ENCODE data around the gene CFAP97D1. TPM values are rescaled to one million over a fixed set of nuclear protein-coding genes. Genes with fewer than 3 reads are reported as not detected.

The CFAP97D1 gene
- not detected for total RNA-seq

DNA sequence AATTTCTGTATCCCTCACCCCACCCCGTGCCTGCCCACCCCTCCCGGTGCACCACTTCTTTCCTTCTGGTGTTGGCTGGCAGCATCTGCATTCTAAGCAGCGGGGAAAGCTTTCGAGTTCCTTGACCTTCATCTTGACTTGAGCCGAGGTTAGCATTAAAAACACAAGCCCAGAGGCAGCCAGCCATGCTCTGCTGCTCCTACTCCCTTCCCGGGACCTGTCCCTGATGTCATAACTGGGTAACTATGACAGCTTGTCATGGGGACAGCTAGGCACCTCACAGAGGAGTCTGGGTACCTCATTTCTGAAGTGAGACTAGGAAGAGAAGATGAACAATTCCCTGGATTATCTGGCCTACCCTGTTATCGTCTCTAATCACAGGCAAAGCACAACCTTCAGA lies at the start of gene CFAP97D1:
TSS of gene CFAP97D1 (plus strand) at position 301 of the 400 bp plus-strand sequence. CDS start at position 329, 28 bp downstream.
- H3K4me3 Mint-ChIP-seq: peak within 1 kb of the TSS; percentile 76
- peaks cover 44% of the 10 kb centered on the region for H3K27me3 Mint-ChIP-seq
- H3K4me1 Mint-ChIP-seq: peaks cover 2% of the 10 kb centered on the region
- POLR2A ChIA-PET: no interaction called here
- DNase-seq (no peak), ATAC-seq (ENCODE audit: low read depth) (no peak)
- H3K27ac Mint-ChIP-seq: no peak within 1 kb of the TSS
- H3K9me3 Mint-ChIP-seq: no peaks in the 10 kb centered on the region
- no peaks in the 10 kb centered on the region for H3K36me3 Mint-ChIP-seq

DNA sequence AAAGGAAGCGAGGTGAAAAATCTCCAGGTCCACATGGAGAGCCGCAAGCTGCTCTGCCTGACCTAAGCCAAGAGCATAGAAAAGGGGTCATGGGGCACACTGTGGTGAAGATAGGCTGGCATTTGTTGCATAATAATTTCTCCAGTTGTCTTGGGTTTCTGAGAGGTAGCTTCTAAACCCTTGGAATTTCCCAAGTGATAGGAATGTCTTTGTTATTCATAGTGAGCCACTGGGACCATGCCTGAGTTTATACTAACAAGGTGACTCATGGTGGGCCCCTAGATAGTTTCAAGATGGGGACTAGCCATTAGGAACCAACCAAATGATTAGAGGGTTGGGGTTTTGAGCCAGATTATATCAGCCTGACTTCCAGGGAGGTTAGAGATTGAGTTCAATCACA lies 47.3 kb upstream of the CFAP97D1 start:
- peaks cover 10% of the 10 kb centered on the region for H3K27me3 Mint-ChIP-seq
- no peaks in the 10 kb centered on the region for H3K4me1 Mint-ChIP-seq

DNA sequence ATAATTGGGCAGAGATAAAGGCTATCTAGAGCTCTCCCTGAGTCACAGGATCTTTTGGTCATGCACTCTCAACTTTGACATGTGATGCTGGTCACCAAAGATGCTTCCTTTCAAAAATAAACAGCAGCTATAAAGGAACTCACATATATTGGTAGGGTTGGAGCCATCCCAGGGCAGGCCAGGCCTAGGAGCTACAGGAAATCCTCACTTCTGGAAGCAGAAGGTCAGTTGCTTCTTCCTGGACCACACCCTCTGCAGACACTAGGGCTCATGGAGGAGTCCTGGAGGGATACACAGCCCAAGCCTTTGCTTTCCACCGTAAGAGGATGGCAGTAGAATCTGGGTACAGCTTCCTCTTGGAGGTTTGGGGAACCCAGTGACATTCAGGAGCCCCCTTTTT lies 46.3 kb upstream of the CFAP97D1 start:
- no peak for ATAC-seq (ENCODE audit: low read depth)
- no peaks in the 10 kb centered on the region for H3K4me1 Mint-ChIP-seq
- POLR2A ChIA-PET: no interaction called here
- no peak for DNase-seq
- peaks cover 16% of the 10 kb centered on the region for H3K27me3 Mint-ChIP-seq
- no peak overlapping the region for H3K27ac Mint-ChIP-seq
- peaks cover 2% of the 10 kb centered on the region for H3K9me3 Mint-ChIP-seq
- no peaks in the 10 kb centered on the region for H3K36me3 Mint-ChIP-seq
- no peak overlapping the region for H3K4me3 Mint-ChIP-seq

More for the DNA sequence above, 47.3 kb upstream of the CFAP97D1 start:
- H3K4me3 Mint-ChIP-seq: no peak overlapping the region
- H3K27ac Mint-ChIP-seq: no peak overlapping the region
- POLR2A ChIA-PET: no interaction called here
- ATAC-seq (ENCODE audit: low read depth) (no peak), DNase-seq (no peak)
- H3K9me3 Mint-ChIP-seq: peaks cover 2% of the 10 kb centered on the region
- H3K36me3 Mint-ChIP-seq: no peaks in the 10 kb centered on the region

DNA sequence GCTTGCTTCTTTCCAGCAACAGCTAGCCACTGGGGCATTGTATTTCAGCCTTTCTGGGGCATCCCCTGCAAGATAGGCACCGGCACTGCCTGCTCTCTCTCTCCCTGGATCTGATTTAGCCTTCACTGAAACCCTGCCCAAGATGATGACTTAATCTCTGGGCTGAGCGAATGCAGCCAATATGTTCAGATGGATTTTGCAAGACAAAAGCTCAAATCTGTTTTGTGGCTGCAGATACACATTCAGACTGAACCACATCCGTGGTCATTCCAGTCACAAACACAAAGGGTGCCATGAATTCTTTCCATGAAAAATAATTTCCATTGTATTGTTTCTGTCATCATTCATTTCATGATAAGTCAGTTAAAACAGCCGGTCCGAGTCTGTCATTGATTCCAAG lies 45.9 kb upstream of the CFAP97D1 start:
- peaks cover 2% of the 10 kb centered on the region for H3K9me3 Mint-ChIP-seq
- no peak for DNase-seq
- H3K27ac Mint-ChIP-seq: no peak overlapping the region
- ATAC-seq (ENCODE audit: low read depth): no peak
- peaks cover 16% of the 10 kb centered on the region for H3K27me3 Mint-ChIP-seq
- no peaks in the 10 kb centered on the region for H3K4me1 Mint-ChIP-seq
- no peaks in the 10 kb centered on the region for H3K36me3 Mint-ChIP-seq
- POLR2A ChIA-PET: no interaction called here
- no peak overlapping the region for H3K4me3 Mint-ChIP-seq

- peaks cover 1% of the 10 kb centered on the region for H3K4me1 Mint-ChIP-seq
- H3K27me3 Mint-ChIP-seq: peaks cover 12% of the 10 kb centered on the region
- ATAC-seq (ENCODE audit: low read depth) (no peak), DNase-seq (no peak)
- no peaks in the 10 kb centered on the region for H3K36me3 Mint-ChIP-seq
- H3K4me3 Mint-ChIP-seq: no peak overlapping the region
- peaks cover 2% of the 10 kb centered on the region for H3K9me3 Mint-ChIP-seq
- POLR2A ChIA-PET: no interaction called here
- H3K27ac Mint-ChIP-seq: no peak overlapping the region
Measured at GRCh38 chr17:43736389-43736788, 43.8 kb upstream of the CFAP97D1 start.

DNA sequence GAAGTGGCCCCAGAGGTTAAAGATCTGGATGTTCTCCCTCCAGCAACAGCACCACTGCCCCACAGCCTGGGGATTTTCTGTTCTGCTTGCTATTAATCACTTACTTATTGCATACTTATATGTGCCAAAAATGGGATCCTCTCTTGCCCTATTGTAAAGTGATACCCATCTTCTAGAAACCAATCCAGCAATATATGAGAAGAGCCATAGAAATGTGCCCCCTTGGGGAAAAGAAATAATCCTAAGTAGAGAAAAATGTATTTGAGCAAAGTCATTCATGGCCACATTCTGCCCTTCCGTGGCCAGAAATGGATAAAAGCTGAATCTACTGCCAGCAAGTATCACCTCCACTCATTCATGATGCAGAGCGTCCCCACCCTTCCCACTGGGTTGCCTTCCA lies 42.5 kb upstream of the CFAP97D1 start:
- H3K4me1 Mint-ChIP-seq: peaks cover 1% of the 10 kb centered on the region
- no peak overlapping the region for H3K4me3 Mint-ChIP-seq
- peaks cover 12% of the 10 kb centered on the region for H3K27me3 Mint-ChIP-seq
- H3K36me3 Mint-ChIP-seq: no peaks in the 10 kb centered on the region
- ATAC-seq (ENCODE audit: low read depth) (no peak), DNase-seq (no peak)
- POLR2A ChIA-PET: no interaction called here
- H3K9me3 Mint-ChIP-seq: peaks cover 2% of the 10 kb centered on the region
- no peak overlapping the region for H3K27ac Mint-ChIP-seq

- H3K4me1 Mint-ChIP-seq: peaks cover 1% of the 10 kb centered on the region
- peaks cover 26% of the 10 kb centered on the region for H3K27me3 Mint-ChIP-seq
- H3K9me3 Mint-ChIP-seq: no peaks in the 10 kb centered on the region
Measured at GRCh38 chr17:43740541-43740940, 39.7 kb upstream of the CFAP97D1 start.

DNA sequence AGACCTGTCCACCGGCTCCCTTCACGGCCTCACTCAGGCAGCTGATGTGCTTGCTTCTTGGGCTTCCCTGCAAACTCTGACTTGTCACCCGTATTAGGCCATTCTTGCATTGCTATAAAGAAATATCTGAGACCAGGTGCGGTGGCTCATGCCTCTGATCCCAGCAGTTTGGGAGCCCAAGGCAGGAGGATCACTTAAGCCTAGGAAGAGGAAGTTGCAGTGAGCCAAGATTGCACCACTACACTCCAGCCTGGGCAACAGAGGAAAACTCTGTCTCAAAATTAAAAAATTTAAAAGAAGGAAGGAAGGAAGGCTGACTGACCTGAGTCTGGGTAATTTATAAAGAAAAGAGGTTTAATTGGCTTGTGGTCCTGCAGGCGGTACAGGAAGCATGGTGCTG lies 38.6 kb upstream of the CFAP97D1 start:
- H3K4me1 Mint-ChIP-seq: peaks cover 1% of the 10 kb centered on the region
- H3K27ac Mint-ChIP-seq: no peak overlapping the region
- H3K4me3 Mint-ChIP-seq: no peak overlapping the region
- no peaks in the 10 kb centered on the region for H3K9me3 Mint-ChIP-seq
- peaks cover 33% of the 10 kb centered on the region for H3K27me3 Mint-ChIP-seq
- no peak for DNase-seq
- no peak for ATAC-seq (ENCODE audit: low read depth)
- H3K36me3 Mint-ChIP-seq: no peaks in the 10 kb centered on the region
- POLR2A ChIA-PET: no interaction called here

More at GRCh38 chr17:43740541-43740940, 39.7 kb upstream of the CFAP97D1 start:
- POLR2A ChIA-PET: no interaction called here
- H3K4me3 Mint-ChIP-seq: no peak overlapping the region
- H3K27ac Mint-ChIP-seq: no peak overlapping the region
- no peaks in the 10 kb centered on the region for H3K36me3 Mint-ChIP-seq
- DNase-seq (no peak), ATAC-seq (ENCODE audit: low read depth) (no peak)

DNA sequence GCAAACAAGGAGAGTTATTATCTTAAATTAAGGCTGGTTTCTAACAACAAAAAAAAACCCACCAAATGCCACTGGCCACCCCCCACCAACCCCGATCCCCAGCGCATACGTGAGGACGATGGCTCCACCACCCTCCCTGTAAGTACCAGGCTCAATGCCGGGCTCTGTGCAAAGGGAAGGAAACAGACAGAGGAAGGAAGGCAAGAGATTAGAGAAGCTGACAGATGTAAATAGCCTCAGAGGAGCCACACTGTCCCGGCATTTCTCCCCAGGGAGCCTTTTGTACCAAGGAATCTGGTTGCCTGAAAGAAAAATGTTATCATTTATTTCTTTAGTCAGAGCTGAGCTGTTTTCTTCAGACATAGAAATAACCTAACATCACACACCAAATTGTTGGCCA lies 34.7 kb upstream of the CFAP97D1 start:
- ATAC-seq (ENCODE audit: low read depth) (no peak), DNase-seq (no peak)
- no peak overlapping the region for H3K4me3 Mint-ChIP-seq
- POLR2A ChIA-PET: no interaction called here
- H3K4me1 Mint-ChIP-seq: peaks cover 5% of the 10 kb centered on the region
- no peaks in the 10 kb centered on the region for H3K9me3 Mint-ChIP-seq
- no peaks in the 10 kb centered on the region for H3K36me3 Mint-ChIP-seq
- peaks cover 46% of the 10 kb centered on the region for H3K27me3 Mint-ChIP-seq
- H3K27ac Mint-ChIP-seq: no peak overlapping the region

DNA sequence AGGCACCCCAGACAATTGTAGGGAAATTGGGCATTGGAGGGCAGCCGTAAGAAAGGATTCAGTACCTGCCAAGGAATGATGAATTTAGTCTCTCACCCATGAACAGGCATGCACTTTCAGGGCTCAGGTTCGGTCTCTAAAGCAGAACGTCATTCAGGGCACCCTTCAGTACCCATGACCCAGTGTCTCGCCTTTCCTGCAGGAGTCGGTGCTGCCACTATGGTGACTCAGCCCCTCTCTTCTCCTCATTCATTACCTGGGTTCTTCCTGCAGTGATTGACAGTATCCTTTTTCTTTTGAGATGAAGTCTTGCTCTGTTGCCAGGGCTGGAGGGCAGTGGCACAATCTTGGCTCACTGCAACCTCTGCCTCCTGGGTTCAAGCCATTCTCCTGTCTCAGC lies 30.1 kb upstream of the CFAP97D1 start:
- peaks cover 14% of the 10 kb centered on the region for H3K4me1 Mint-ChIP-seq
- DNase-seq (no peak), ATAC-seq (ENCODE audit: low read depth) (no peak)
- no peak overlapping the region for H3K27ac Mint-ChIP-seq
- POLR2A ChIA-PET: no interaction called here
- H3K4me3 Mint-ChIP-seq: no peak overlapping the region
- H3K9me3 Mint-ChIP-seq: no peaks in the 10 kb centered on the region
- peaks cover 63% of the 10 kb centered on the region for H3K27me3 Mint-ChIP-seq
- H3K36me3 Mint-ChIP-seq: no peaks in the 10 kb centered on the region

DNA sequence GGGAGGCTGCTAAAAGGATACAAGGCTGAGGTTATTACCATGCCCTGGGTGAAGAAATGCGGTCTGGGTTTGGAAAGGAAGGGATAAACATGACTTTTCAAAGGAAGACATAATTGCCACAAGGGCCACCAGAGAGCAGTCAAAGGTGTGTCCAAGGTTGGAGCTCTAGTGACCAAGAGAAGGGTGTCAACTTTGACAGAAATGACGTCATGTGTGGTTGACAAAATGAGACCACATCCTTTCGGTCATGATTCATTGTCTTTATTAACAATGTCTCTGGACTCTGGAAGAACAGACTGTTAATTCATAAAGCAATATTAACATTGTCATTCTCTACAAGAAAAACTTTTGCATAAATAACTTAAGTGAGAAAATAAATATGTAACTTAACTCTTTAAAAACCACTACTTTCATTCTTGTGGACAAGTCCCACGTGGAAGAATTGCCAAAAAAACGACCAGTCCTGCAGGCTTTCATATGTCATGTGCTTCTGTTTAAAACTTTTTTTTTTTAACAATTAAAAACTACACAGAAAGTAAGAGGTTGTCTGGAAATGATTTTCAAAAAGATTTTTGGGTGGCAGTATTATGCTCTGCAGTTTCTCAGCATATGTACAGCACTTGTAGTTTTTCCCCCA lies 26.6 kb upstream of the CFAP97D1 start:
- Mint-ChIP-seq H3K27me3 (peaks cover 65% of the 10 kb centered on the region), H3K4me3 (no peak overlapping the region), H3K4me1 (peaks cover 14% of the 10 kb centered on the region), H3K9me3 (no peaks in the 10 kb centered on the region), H3K36me3 (no peaks in the 10 kb centered on the region), H3K27ac (no peak overlapping the region)
- ATAC-seq (ENCODE audit: low read depth) (no peak), DNase-seq (no peak)
- POLR2A ChIA-PET: no interaction called here

DNA sequence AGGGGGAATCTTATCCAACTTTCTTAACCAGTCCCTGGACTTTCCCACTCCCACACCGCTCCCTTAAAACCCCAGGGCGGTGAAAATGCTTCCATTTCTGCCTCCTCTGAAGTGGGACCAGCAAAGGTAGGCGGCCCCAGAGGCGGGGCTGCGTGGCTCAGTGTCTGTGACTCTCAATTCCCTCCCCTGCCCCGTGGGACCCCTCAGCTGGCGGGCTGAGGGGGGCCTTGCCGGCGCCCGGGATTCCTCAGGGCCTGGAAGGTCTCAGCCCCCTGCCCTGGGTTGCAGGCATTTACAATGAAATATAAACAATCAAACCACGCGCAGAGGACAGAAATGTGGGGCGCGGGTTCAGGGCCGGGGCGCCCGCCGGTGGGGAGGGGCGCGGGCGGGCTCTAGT lies 25.3 kb upstream of the CFAP97D1 start:
- DNase-seq (no peak), ATAC-seq (ENCODE audit: low read depth) (no peak)
- no peaks in the 10 kb centered on the region for H3K36me3 Mint-ChIP-seq
- peaks cover 9% of the 10 kb centered on the region for H3K4me1 Mint-ChIP-seq
- POLR2A ChIA-PET: no interaction called here
- H3K27ac Mint-ChIP-seq: no peak overlapping the region
- H3K27me3 Mint-ChIP-seq: peaks cover 59% of the 10 kb centered on the region
- no peak overlapping the region for H3K4me3 Mint-ChIP-seq
- H3K9me3 Mint-ChIP-seq: no peaks in the 10 kb centered on the region

DNA sequence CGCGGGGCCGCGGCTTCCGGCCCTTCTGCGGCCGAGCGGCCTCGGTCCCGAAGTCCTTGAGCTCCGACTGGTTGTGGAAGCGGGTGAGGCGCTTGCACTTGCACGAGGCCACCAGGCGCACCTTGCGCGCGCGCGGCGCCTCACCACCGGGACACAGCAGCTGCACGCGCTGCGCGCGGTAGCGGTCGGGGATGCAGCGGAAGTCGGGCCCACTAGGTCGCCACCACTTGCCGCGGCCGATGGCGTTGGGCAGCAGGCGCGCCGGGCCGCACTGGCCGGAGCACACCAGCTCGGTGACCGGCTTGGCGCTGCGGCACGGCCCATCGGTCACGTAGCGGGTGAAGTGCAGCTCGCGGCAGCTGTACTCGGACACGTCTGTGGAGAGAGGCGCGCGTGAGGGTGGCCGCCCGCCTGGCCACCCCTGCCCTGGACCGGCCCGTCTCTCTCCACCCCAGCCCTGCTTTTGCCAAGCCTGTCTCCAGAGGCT lies 24.8 kb upstream of the CFAP97D1 start:
- no peaks in the 10 kb centered on the region for H3K9me3 Mint-ChIP-seq
- no peak overlapping the region for H3K4me3 Mint-ChIP-seq
- DNase-seq (peak; percentile 59), ATAC-seq (ENCODE audit: low read depth) (peak; percentile 43)
- POLR2A ChIA-PET: no interaction called here
- no peak overlapping the region for H3K27ac Mint-ChIP-seq
- H3K4me1 Mint-ChIP-seq: peaks cover 9% of the 10 kb centered on the region
- H3K27me3 Mint-ChIP-seq: peaks cover 56% of the 10 kb centered on the region
- H3K36me3 Mint-ChIP-seq: no peaks in the 10 kb centered on the region

GRCh38 chr17:43756201-43756600 lies 24.0 kb upstream of the CFAP97D1 start:
- Mint-ChIP-seq H3K27ac (no peak overlapping the region), H3K27me3 (peaks cover 48% of the 10 kb centered on the region), H3K36me3 (no peaks in the 10 kb centered on the region), H3K4me3 (no peak overlapping the region), H3K4me1 (peaks cover 9% of the 10 kb centered on the region), H3K9me3 (no peaks in the 10 kb centered on the region)
- DNase-seq (no peak), ATAC-seq (ENCODE audit: low read depth) (no peak)
- POLR2A ChIA-PET: no interaction called here
